HL-60/S4 treated with phorbol 12-myristate 13-acetate at 8.2 ng/mL for 4 days and 3 days (cell line): Measurements from ENCODE around the gene CD74.

ENCODE experiments used
- in situ Hi-C: fragments of 300-500 bp; cut with MboI; formaldehyde crosslinking; loops from 2 replicates; pipeline ENCODE4 v1.15.0; 2022; ENCODE audit warnings: low sequenced_read_pairs

The CD74 gene

DNA sequence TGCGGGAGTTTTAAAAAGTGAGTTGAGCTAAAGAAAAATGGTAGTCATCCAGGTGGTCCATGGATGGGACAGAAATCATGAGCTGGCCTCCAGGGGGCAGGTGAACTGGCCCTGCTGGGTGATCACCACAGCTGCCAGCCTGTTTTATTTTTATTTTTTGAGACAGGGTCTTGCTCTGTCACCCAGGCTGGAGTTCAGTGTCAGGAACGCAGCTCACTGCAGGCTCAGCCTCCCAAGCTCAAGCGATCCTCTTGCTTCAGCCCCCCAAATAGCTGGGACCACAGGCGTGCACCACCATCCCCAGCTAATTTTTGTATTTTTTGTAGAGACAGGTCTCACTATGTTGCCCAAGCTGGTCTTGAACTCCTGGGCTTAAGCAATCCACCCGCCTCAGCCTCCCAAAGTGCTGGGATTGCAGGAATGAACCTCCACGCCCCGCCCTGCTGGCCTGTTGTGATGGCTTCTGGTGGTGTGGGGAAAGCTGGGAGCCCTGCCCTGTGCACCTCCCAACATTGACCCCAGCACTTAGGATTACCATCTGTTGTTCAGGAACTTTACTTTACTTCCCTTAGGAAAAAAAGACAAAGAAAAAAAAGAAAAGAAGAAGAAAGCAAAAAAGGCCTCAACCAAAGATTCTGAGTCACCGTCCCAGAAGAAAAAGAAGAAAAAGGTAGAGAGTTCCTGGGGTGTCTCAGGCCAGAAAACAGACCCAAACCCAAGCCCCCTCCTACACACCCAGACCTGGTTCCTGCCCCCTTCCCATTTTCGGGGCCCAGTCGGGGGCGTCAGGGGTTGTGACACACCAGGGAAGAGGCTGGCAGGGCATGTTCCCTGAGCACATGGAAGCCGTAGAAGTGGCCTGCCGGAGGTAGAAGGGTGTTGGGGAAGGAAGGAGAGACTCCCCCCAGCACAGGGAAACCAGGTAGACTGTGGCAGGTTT is 14.7 kb downstream of the CD74 start:
- in situ Hi-C loops = no loop called here

- in situ Hi-C loops = no loop called here
These were observed 15.4 kb downstream of the CD74 start for GRCh38 chr5:150397146-150397781.

- in situ Hi-C loops = no loop called here
These were observed 16.4 kb downstream of the CD74 start for GRCh38 chr5:150396267-150396666.

DNA sequence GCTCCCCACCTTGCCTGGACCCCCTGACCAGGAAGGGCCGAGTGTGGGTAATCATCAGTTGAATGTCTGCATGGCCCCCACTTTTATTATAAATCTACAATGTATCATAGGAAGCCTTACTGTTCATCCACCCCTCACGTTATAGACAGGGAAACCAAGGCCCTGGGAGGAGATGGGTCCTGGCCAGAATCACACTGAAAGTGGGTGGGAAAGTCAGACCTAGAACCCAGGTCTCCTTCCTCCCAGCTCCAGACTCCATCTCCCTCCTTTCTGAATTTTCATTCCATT is 17.1 kb downstream of the CD74 start:
- in situ Hi-C loops = no loop called here

DNA sequence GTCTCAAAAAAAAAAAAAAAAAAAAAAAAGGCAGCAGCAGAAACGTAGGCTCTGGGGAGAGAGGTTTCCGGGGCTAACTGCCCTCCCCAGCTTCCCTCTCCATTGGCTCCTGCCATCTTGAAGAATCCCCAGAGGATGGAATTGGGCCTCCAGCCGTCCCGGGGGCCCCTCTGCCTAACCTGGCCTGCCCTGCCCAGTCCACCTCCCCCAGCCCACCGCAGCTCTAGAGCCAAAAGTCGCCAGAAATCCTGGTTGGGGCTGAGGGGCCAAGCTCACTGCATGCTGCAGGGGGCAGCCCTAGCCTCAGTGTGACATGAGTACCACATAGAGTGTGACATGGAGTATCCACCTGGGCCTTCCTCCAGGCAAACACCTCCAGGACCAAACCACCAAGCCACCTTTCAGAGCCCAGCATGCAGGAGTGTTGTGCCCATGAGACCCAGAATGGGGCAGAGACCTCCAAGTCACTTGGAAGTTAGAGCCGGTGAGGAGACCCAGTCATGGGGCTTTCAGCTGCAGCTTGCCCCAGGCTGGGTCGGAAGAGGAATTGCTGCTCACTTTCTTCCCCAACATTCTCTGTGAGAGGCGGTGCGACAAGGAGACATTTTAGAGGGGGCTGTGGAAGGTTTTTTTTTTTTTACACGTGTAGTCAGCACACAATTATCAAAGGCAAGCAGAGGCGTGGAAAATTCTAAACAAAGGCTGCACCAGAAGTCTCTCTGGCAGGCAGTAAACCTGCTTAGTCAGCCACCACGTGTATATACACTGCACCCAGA is 17.6 kb downstream of the CD74 start:
- in situ Hi-C loops = no loop called here

DNA sequence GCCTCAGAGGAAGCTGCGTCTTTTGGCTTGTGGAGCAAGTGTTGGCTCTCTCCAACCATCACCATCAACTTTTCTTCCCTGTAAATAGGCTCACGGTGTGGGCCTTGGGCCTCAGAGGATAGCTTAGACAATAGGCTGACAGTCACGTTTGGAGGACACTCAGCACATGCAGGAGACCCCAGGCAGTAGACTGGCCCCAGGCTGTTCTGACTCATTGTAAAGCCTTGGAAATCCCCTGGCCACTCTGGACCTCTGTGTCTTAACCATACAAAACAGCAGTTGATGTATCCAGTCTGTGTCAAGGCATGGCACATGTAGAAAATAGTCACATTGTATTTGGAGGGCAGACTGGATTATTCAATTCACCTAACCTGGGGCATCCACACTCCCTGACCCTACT is 18.6 kb downstream of the CD74 start:
- in situ Hi-C loops = no loop called here

- in situ Hi-C loops = no loop called here
These were observed 19.5 kb downstream of the CD74 start for GRCh38 chr5:150393096-150393645.

DNA sequence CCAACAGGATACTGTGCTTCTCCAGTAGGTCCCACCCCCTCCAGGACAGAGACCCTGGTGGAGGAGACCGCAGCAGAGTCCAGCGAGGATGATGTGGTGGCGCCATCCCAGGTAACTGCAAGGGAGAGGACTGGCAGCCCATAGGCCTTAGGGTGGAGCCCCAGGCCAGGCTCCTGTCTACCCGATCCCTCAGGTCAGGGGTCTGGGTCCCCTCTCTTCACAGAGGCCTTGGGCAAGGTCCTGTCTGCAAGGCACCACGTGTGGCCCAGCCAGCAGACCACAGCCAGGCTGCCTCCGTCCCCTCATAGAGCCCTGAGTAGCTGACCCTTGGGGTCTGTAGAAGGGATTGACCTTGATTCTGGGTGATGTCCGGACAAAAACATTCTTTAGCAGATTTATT is 20.0 kb downstream of the CD74 start:
- in situ Hi-C loops = no loop called here

- in situ Hi-C loops = no loop called here
These were observed 20.7 kb downstream of the CD74 start for GRCh38 chr5:150391986-150392385.

- in situ Hi-C loops = no loop called here
These were observed 21.5 kb downstream of the CD74 start for GRCh38 chr5:150391064-150391834.

DNA sequence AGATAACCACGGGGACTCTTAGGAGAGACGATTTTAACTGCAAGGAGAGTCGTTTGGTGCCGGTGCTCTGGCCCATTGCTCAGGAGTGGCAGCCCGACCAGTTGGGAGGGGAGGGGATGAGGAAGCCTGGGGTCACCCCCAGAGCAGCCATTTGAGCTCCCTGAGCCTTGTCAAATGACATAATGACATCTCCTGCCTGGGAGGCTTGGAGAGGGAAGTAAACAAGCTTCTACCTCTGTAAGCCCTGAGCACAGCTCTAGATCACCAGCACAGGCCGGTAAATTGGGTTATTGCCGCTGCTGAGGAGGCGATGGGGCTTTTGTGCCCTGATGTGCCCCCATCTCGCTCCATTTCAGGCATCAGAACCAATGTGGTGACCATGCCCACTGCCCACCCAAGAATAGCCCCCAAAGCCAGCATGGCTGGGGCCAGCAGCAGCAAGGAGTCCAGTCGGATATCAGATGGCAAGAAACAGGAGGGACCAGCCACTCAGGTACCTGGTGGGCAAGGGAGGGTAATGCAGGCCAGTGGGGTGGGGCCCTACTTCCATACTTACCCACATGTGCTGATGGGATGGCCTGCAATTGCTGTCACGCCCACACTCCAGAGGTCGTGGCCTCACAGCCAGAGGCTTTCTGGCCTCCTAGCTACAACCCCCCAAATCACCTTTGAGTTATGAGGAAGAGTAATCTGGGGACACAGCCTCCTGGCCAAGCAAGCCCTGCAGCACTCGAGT is 23.0 kb downstream of the CD74 start:
- in situ Hi-C loops = no loop called here

DNA sequence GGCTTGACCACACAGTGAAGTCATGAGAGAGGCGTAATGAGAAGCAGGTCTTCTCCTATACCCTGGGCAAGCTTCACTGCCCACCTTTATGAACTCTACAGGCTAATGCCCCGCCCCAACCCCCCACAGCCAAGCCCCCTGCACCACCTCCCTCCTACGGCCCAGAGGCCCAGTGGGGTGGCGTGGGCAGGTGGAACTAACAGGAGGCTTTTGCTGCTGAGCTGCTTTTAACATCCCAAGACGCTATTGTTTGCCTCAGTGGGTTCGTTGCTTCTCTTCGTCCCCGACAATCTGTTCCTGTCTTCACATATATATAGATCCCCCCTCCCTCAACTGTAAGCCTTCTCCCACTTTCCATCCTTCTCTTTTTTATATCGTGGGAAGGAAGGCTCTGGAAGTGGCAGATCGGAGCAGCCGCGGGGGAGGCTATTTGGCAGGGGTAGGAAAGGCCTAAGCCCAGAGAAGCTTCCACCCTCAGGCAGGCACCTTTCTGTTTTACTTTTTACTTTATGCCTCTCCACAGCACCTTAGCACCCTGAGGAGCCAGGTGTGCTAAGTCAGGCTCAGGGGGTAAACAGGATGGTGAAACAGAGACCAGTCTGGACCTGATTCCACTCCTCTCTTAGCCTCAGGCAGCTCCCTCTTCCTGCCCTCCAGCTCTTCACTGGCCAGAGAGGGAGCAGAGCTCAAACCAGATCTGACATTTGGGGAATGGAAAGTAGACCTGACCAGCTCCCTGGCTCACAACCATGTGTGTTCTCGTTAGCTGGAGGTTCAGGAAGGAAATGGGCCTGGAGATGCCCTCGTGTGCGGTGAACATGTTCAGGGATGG is 26.5 kb downstream of the CD74 start:
- in situ Hi-C loops = no loop called here

DNA sequence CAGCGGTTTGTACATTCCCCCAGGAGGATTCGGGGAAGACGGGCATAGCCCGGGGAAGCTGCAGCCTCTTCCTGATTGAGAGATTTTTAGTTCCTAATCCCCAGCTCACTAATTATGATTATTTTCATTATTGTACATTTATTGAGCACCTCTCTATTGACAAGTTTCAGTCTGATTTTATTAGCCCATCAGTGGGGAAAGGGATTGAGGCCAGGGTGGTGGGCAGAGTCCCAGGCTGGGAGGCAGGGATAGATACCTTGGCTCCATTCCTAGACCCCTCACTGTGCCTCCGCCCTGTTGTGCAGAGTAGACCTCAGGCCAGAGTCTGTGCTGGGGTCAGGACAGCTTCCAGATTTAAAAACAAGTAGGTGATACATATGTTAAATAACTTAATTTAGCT is 28.0 kb downstream of the CD74 start:
- in situ Hi-C loops = no loop called here

GRCh38 chr5:150377964-150378694 is 34.6 kb downstream of the CD74 start:
- in situ Hi-C loops = no loop called here

- in situ Hi-C loops = no loop called here
These were observed 35.6 kb downstream of the CD74 start for GRCh38 chr5:150376799-150377771.

- in situ Hi-C loops = no loop called here
These were observed 38.1 kb downstream of the CD74 start for GRCh38 chr5:150374651-150375050.

- in situ Hi-C loops = no loop called here
These were observed 40.1 kb downstream of the CD74 start for GRCh38 chr5:150372639-150373038.
